A673 (cell line): ENCODE results near the gene MORN1.

Experiments
- CTCF ChIP-seq: fragments of 300-800, 200-600 bp; sonication (generic); conservative IDR thresholded peaks from 2 replicates; pipeline ENCODE4 v1.5.1; 2017; ENCODE audit warnings: low read depth, mild to moderate bottlenecking, antibody characterized with exemption, low read length, moderate library complexity, mixed read lengths
- EZH2 ChIP-seq: fragments of 200-600 bp; sonication (generic); IDR thresholded peaks from 2 replicates; pipeline ENCODE4 v1.6.1; 2017; ENCODE audit warnings: borderline replicate concordance, low read depth, mild to moderate bottlenecking, mixed read lengths, antibody characterized with exemption, low read length; ENCODE audit not compliant: poor library complexity, severe bottlenecking

- no peak for TF ChIP-seq CTCF
- no peak for TF ChIP-seq EZH2
Observed at GRCh38 chr1:2415801-2416208, 24.5 kb upstream of the MORN1 start.
